AG04450 (cell line): ENCODE results near the gene LIMK2. TPM values are rescaled to one million over a fixed set of nuclear protein-coding genes. Genes with fewer than 3 reads are reported as not detected.
"Not testable (repeated sequence)": the region's sequence is repeated elsewhere in the genome, so short reads cannot be mapped to it uniquely, and the experiment has no call there.

Experiments used
- CTCF ChIA-PET: fragments of 300-600, 350-600 bp; formaldehyde crosslinking; extraction: SDS; loops from one replicate; lab custom pipeline; 2022; ENCODE audit warnings: antibody characterized with exemption, inconsistent platforms; lab: Charles Lee
- POLR2A ChIA-PET: fragments of 350-600 bp; formaldehyde crosslinking; extraction: SDS; loops from one replicate; lab custom pipeline; 2021; ENCODE audit warnings: antibody characterized with exemption, inconsistent platforms; lab: Yijun Ruan, JAX
- DNase-seq: peaks from one replicate; pipeline ENCODE4 v3.0.0-alpha.2; 2011; ENCODE audit warnings: low read depth, low spot score
- H3K27ac ChIP-seq: one replicate; pipeline ENCODE4 v1.5.1; 2012; ENCODE audit warnings: low read depth, low read length, control low read depth
- H3K27me3 ChIP-seq: one replicate; pipeline ENCODE4 v1.6.0; 2012; ENCODE audit warnings: low read length; ENCODE audit not compliant: control insufficient read depth, insufficient read depth
- H3K4me3 ChIP-seq: 2 replicates; pipeline ENCODE4 v1.5.1; 2011; ENCODE audit warnings: mild to moderate bottlenecking, low read depth, low read length, control low read depth
- H3K9me3 ChIP-seq: 2 replicates; pipeline ENCODE4 v1.5.1; 2012; ENCODE audit warnings: low read length; ENCODE audit not compliant: control insufficient read depth, insufficient read depth
- CTCF ChIP-seq: IDR thresholded peaks from 2 replicates; pipeline ENCODE4 v1.5.1; 2011; ENCODE audit warnings: low read depth, low read length, control low read depth, inconsistent platforms
- polyA plus RNA-seq: library from polyadenylated mRNA; depleted of rRNA; stranded (reverse); fragments of >200 nt; gene quantifications from 2 replicates; pipeline ENCODE4 v1.2.3, GENCODE V29; 2011

Gene LIMK2
- polyA plus RNA-seq, 1 experiment, result 5.0 TPM

GRCh38 chr22:31235081-31235480 is 23.0 kb downstream of the LIMK2 start:
- CTCF ChIA-PET, result interaction anchor here (1.0 to 1.5 kb wide), 2 partner anchors 23 to 37 kb away, joined by 3 to 6 read pairs; partner anchors contain the start of gene LIMK2
- TF ChIP-seq CTCF, result no peak
- no peaks in the 10 kb centered on the region for H3K27me3 ChIP-seq
- POLR2A ChIA-PET, result no interaction called here
- DNase-seq, result no peak
- H3K4me3 ChIP-seq, result no peak overlapping the region
- no peaks in the 10 kb centered on the region for H3K9me3 ChIP-seq
- H3K27ac ChIP-seq, result no peak overlapping the region

GRCh38 chr22:31236044-31236443 is 23.9 kb downstream of the LIMK2 start:
- H3K27ac ChIP-seq, DNase-seq, H3K27me3 ChIP-seq, POLR2A ChIA-PET, CTCF ChIA-PET, H3K4me3 ChIP-seq, H3K9me3 ChIP-seq: not testable (repeated sequence)

GRCh38 chr22:31238057-31238456 is 26.0 kb downstream of the LIMK2 start:
- CTCF ChIA-PET, result no interaction called here
- POLR2A ChIA-PET, result no interaction called here
- DNase-seq, result no peak
- no peak for TF ChIP-seq CTCF
- H3K4me3 ChIP-seq, result no peak overlapping the region
- H3K27me3 ChIP-seq, result no peaks in the 10 kb centered on the region
- H3K9me3 ChIP-seq, result no peaks in the 10 kb centered on the region
- no peak overlapping the region for H3K27ac ChIP-seq

- no peaks in the 10 kb centered on the region for H3K27me3 ChIP-seq
- no peak for TF ChIP-seq CTCF
- no peak overlapping the region for H3K27ac ChIP-seq
- no peak overlapping the region for H3K4me3 ChIP-seq
- no peak for DNase-seq
- POLR2A ChIA-PET, result interaction anchor here (1.4 kb wide), 1 partner anchor 8 kb away, joined by 4 read pairs; no protein-coding TSS in a partner anchor
- H3K9me3 ChIP-seq, result no peaks in the 10 kb centered on the region
- CTCF ChIA-PET, result interaction anchor here (0.6 to 2.7 kb wide), 5 partner anchors 8 to 38 kb away, joined by 3 to 20 read pairs (median 6); partner anchors contain the start of gene LIMK2
Observed at GRCh38 chr22:31239771-31240370, 27.8 kb downstream of the LIMK2 start.

GRCh38 chr22:31241200-31241599 is 29.1 kb downstream of the LIMK2 start:
- DNase-seq, result no peak
- TF ChIP-seq CTCF, result no peak
- no peaks in the 10 kb centered on the region for H3K9me3 ChIP-seq
- no peak overlapping the region for H3K27ac ChIP-seq
- H3K4me3 ChIP-seq, result no peak overlapping the region
- CTCF ChIA-PET, result interaction anchor here (0.7 to 2.7 kb wide), 7 partner anchors 9 to 73 kb away, joined by 3 to 20 read pairs (median 5); partner anchors contain the start of genes LIMK2 and PIK3IP1
- POLR2A ChIA-PET, result no interaction called here
- no peaks in the 10 kb centered on the region for H3K27me3 ChIP-seq
